Pancreas (tissue), 10 donors: ENCODE results near the gene NPB. TPM values are rescaled to one million over a fixed set of nuclear protein-coding genes. Genes with fewer than 3 reads are reported as not detected.

Experiments
- ATAC-seq, 4 donors: fragments of 200-7000 bp; cut with Tn5 transposase; one replicate each; pipeline versions ENCODE4 v1.8.0 to v1.9.1; 2020; ENCODE audit warnings: mild to moderate bottlenecking in 4 of 4, moderate library complexity in 4 of 4
- DNase-seq, 6 donors: peaks; one replicate each; pipeline ENCODE4 v3.0.0-alpha.2; 2020
- FAIRE-seq: peaks from 2 replicates; lab custom pipeline; 2012; peaks lifted over from hg19 to GRCh38; lab: Jason Lieb, UNC
- H3K27ac ChIP-seq, 4 donors: fragments of 200-600 bp; sonication (generic); 1 replicate in 3 of 4; 2 replicates in 1 of 4; pipeline versions ENCODE4 v1.5.0 to v1.8.0; 2020
- H3K27me3 ChIP-seq, 4 donors: fragments of 200-600 bp; one replicate each; pipeline ENCODE4 v1.8.0; 2021
- H3K36me3 ChIP-seq, 3 donors: fragments of 200-600 bp; sonication (generic) in 1 of 3; one replicate each; pipeline versions ENCODE4 v1.5.0 to v1.8.0; 2020 to 2021
- H3K4me1 ChIP-seq, 3 donors: fragments of 200-600 bp; one replicate each; pipeline ENCODE4 v1.8.0; 2021
- H3K4me3 ChIP-seq, 4 donors: fragments of 200-600 bp; sonication (generic) in 2 of 4; one replicate each; pipeline versions ENCODE4 v1.5.0 to v1.8.0; 2020 to 2021
- H3K9me3 ChIP-seq, 4 donors: fragments of 200-600 bp; one replicate each; pipeline ENCODE4 v1.8.0; 2021
- WGBS, 2 donors: extraction: QIAGEN DNeasy Blood & Tissue Kit; methylation state at CpG; one replicate each; pipeline ENCODE4 v1.1.7; 2013; 5-methylcytosine and 5-hydroxymethylcytosine counted together
- intact Hi-C, 3 donors: fragments of 100-400 bp; cut with DNase I; formaldehyde crosslinking; loops; one replicate each; pipeline versions ENCODE4 v1.11.1 to v1.14.2; 2022
- polyA plus RNA-seq, 2 donors: library from polyadenylated mRNA; stranded (reverse); fragments of 200-250 nt; gene quantifications; one replicate each; pipeline ENCODE4 v1.2.3, GENCODE V29; 2013
- total RNA-seq, 6 donors: library from RNA; stranded (reverse); fragmentation: NEBNext Ultra II Directional in 4 of 6; extraction: Animal tissue kit (Norgen Biotek cat#: 25700) in 4 of 6; gene quantifications; one replicate each; pipeline versions ENCODE4 v1.2.1 to v1.2.4, GENCODE V29; 2021 to 2023
- TF ChIP-seq, protein P1 (sequence below), 4 donors: fragments of 200-600 bp; sonication (generic) in 3 of 4; IDR thresholded peaks; one replicate each; pipeline versions ENCODE4 v1.5.0 to v1.8.0; 2021; ENCODE audit warnings: antibody characterized with exemption in 4 of 4
- donor health status: healthy with polysubstance abuse.
- donor health status: DM: no; HTN: no; CAD: no; lungs with moderate emphysema.
- donor health status: DM: no; HTN: no; CAD: no.
- donor health status: control.
- donor health status: control.
- donor health status: Bipolar disorder and iron deficiency.
- donor health status: DM: yes; HTN: yes; CAD: no.
- donor health status: DM: no; HTN: no; CAD: no.
- donor health status: DM: no; HTN: no; CAD: no.
- donor health status: DM: yes; HTN: yes; CAD: no.

The NPB gene
- total and polyA plus RNA-seq, 8 donors, result 0.19 to 0.62 (median 0.37) TPM; not detected in 2

DNA sequence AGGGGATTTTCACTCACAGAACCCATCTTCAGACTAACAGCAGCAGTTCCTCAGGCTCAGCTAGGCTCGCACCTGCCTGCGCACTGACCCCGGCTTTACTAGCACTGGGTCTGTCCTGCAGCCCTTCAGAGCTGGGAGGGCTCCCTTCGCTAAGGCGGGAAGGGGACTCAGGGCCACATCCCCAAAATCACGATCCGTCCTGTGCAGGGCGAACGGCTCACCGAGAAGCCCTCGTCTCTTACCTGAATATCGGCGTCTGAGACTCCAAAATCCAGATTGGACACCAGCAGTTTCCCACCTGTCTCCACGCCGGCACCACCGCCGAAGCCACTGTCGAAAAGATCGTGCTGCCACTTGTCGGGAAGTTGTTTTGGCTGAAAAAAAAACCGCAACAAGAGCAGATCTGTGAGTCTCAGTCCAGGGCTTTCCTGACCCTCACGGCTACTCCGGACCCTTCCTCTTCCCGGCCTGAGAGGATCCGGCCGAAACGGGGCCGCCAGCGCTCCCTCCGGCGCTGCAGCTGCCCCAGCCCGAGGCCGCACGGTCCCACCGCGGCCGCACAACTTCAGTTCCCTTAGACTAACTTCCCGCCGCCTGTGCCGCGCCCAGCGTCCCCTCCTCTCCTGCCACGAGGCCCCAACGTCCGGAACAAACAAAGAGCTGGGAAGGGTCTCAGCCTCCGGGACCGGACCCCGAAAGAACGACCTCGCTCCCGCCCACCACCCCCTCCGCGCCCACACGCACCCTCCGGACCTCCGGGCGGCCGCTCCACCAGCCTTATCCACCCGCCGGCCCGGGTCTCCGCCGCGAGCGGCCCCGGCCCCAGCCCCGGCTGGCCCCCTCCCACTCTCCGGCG, 11.4 kb upstream of the NPB start:
- 5 to 7% methylated on average over 49 to 69 of the region's 69 CpGs for WGBS, 2 donors
- no peaks in the 10 kb centered on the region for H3K9me3 ChIP-seq
- FAIRE-seq (no peak), DNase-seq (peak in 2 of 6 donors; percentile 15 to 64), ATAC-seq (no peak)
- H3K4me1 ChIP-seq, result peaks cover 0 to 17% (median 9%) of the 10 kb centered on the region in 3 donors
- H3K27me3 ChIP-seq, result no peaks in the 10 kb centered on the region
- intact Hi-C loops, result no loop called here
- peaks cover 0 to 17% (median 12%) of the 10 kb centered on the region in 3 donors for H3K36me3 ChIP-seq
- H3K27ac ChIP-seq, result peak overlapping the region in 3 of 4 donors; percentile 12 to 67 (median 51)
- TF ChIP-seq, protein P1, sequence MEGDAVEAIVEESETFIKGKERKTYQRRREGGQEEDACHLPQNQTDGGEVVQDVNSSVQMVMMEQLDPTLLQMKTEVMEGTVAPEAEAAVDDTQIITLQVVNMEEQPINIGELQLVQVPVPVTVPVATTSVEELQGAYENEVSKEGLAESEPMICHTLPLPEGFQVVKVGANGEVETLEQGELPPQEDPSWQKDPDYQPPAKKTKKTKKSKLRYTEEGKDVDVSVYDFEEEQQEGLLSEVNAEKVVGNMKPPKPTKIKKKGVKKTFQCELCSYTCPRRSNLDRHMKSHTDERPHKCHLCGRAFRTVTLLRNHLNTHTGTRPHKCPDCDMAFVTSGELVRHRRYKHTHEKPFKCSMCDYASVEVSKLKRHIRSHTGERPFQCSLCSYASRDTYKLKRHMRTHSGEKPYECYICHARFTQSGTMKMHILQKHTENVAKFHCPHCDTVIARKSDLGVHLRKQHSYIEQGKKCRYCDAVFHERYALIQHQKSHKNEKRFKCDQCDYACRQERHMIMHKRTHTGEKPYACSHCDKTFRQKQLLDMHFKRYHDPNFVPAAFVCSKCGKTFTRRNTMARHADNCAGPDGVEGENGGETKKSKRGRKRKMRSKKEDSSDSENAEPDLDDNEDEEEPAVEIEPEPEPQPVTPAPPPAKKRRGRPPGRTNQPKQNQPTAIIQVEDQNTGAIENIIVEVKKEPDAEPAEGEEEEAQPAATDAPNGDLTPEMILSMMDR (IDR thresholded peaks at IDR 0.05), result no peak
- peak overlapping the region; percentile 83 to 94 (median 88) for H3K4me3 ChIP-seq

DNA sequence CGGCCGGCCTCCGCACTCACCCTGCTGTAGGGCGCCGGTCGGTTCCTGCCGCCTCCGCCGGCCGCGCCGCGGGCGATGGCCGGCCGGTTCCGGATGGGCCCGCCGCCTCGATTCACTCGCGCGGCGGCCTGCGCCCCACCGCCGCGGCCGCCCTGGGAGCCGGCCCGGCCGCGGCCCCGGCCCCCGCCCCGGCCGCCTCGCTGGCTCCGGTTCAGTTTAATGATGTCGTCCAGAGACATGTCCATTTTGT, 10.8 kb upstream of the NPB start:
- DNase-seq (no peak), ATAC-seq (no peak), FAIRE-seq (no peak)
- Histone ChIP-seq H3K9me3 (no peaks in the 10 kb centered on the region), H3K36me3 (peaks cover 0 to 17% (median 12%) of the 10 kb centered on the region in 3 donors), H3K27ac (peak overlapping the region in 3 of 4 donors; percentile 12 to 89 (median 51)), H3K4me1 (peaks cover 0 to 17% (median 9%) of the 10 kb centered on the region in 3 donors), H3K4me3 (peak overlapping the region; percentile 83 to 94 (median 88)), H3K27me3 (no peaks in the 10 kb centered on the region)
- TF ChIP-seq, protein P1 (IDR thresholded peaks at IDR 0.05), result no peak
- intact Hi-C loops, result no loop called here
- WGBS, 2 donors, result 0 to 1% methylated on average over 22 to 40 of the region's 40 CpGs

DNA sequence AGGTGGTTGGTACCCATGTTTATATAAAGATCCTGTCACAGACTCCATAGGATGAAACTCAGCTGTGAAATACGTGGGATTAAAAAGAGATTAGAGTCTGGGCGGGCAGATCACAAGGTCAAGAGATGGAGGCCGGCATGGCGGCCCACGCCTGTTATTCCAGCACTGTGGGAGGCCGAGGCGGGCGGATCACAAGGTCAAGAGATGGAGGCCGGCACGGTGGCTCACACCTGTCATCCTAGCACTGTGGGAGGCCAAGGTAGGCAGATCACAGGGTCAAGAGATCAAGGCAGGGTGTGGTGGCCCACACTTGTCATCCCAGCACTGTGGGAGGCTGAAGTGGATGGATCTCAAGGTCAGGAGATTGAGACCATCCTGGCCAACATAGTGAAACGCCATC, 6.6 kb upstream of the NPB start:
- FAIRE-seq (no peak), ATAC-seq (no peak), DNase-seq (no peak)
- H3K36me3 ChIP-seq, result peaks cover 0 to 12% (median 6%) of the 10 kb centered on the region in 3 donors
- peaks cover 0 to 9% (median 5%) of the 10 kb centered on the region in 3 donors for H3K4me1 ChIP-seq
- H3K4me3 ChIP-seq, result no peak overlapping the region
- no peak overlapping the region for H3K27ac ChIP-seq
- 84 to 87% methylated on average over 11 of the region's 11 CpGs for WGBS, 2 donors
- TF ChIP-seq, protein P1 (IDR thresholded peaks at IDR 0.05), result no peak
- no peaks in the 10 kb centered on the region for H3K27me3 ChIP-seq
- intact Hi-C loops, result no loop called here
- no peaks in the 10 kb centered on the region for H3K9me3 ChIP-seq

DNA sequence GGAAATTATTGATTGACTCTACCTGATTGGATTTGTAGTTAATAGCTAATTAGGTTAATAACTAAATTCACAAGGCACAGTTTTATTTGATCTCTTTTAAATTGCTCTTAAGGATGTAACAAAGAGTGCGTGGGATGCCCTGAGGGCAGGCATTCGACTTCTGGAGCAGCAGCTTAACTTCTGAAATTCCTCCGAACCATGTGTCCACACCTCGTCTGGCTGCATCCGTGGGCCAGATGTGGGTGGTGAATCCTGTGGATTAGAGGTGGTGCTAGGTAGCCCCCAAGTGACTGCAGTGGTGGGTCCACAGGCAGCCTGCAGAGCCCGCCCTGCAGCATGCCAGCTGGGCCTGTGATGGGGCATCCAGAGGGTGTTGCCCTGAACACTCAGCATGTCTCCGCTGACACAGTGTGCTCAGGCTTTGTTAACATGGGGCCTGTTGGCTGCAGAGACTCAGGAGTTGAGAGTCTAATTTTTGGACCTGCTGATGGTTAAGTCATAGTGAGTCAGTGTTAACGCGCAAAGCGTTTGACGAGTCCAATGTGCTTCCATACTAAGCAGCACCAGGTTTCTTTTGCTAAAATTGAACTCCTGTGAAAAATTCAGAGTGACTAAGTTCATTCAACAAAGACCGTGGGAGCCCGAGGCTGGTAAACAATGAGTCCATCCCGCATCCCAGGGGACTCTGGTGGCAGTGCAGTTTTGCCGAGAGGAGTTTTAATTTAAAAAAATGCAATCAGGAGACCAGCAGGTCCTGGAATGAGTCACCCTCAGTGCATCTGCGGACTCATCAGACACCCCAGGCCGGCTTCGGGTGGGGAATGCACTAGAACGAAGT, 3.8 kb upstream of the NPB start:
- no peak overlapping the region for H3K4me3 ChIP-seq
- WGBS, 2 donors, result 93 to 94% methylated on average over 19 of the region's 19 CpGs
- FAIRE-seq (no peak), ATAC-seq (no peak), DNase-seq (no peak)
- H3K36me3 ChIP-seq, result peaks cover 0 to 12% (median 6%) of the 10 kb centered on the region in 3 donors
- no peaks in the 10 kb centered on the region for H3K27me3 ChIP-seq
- intact Hi-C loops, result no loop called here
- no peak overlapping the region for H3K27ac ChIP-seq
- TF ChIP-seq, protein P1 (IDR thresholded peaks at IDR 0.05), result no peak
- H3K4me1 ChIP-seq, result peaks cover 0 to 6% (median 3%) of the 10 kb centered on the region in 3 donors
- H3K9me3 ChIP-seq, result no peaks in the 10 kb centered on the region
